Endothelial cell of hepatic sinusoid (primary cell): Measurements from ENCODE around the gene CRACR2A.

Experiments used
- in situ Hi-C: cut with HindIII; loops from 2 replicates; pipeline ENCODE4 v1.10.0; 2017; ENCODE audit warnings: low sequenced_read_pairs

Gene CRACR2A

GRCh38 chr12:3753544-3754284, 805 bp upstream of the CRACR2A start:
- in situ Hi-C loops: no loop called here

- in situ Hi-C loops: no loop called here
Observed at GRCh38 chr12:3752096-3752709, 706 bp downstream of the CRACR2A start.

- in situ Hi-C loops: no loop called here
Observed at GRCh38 chr12:3751151-3752095, 1.5 kb downstream of the CRACR2A start.

DNA sequence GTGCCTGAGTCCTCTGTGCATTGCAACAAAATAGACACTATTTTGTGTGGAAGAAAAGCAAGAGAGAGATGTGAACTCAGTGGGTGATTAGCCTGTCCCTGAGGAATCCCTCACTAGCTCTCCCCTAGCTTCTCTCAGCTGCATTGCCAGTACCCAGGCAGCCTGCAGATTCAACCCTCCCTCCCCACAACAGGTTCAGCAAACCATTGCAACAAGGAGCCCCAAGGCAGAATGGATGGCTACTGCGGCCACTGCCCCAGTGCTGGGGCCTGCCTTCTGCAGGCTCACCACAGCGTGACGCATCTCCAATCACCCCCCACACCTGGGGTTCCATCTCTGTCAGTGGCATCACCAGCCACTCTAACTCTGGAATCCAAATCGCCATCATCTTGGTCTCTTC, 2.3 kb downstream of the CRACR2A start:
- in situ Hi-C loops: no loop called here

DNA sequence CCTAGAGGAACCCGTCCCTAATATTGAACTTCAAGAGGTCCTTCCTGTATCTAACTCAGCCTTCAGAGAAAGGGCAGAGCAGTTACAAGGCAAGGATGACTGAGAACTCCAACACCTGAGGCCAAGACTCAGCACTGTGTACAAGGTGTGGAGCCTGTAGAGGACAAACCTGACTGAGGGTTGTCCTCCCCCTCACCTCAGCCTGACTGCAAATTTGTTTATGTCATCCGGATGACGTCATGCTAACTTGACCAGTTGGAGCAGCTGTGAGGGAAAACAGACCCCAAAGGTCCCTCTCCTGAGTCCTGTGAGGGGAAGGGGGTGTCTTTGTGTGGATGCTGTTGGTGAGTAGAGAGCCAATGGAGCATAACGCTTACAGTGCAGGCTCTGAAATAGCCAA, 4.3 kb downstream of the CRACR2A start:
- in situ Hi-C loops: no loop called here

DNA sequence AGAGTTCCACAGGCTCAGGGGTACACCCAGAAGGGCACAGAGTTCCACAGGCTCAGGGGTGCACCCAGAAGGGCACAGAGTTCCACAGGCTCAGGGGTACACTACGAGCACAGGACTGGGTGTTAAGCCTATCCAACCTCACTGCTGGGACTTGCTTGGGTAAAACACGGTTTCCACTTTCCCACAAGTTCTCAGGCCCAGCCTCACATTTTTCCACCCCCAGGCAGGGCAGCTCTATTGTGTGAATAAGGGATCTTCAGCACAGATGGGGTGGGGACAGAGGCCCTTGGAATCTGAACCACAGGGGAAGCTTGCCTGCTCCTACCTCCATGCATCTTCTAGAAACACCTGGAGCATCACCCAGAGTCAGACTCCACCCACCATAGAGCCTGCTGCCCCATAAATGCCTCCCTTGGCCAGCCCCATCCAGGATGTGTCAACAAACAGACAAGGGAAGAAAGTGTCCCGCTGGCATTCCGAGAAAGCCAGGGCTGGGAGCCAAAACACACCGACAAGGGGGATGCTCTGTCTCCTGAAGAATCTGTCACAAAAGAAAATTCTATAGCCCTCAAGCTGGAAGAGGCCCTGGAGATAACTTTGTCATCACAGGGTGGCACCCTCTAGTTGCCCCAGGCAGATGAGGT, 4.8 kb downstream of the CRACR2A start:
- in situ Hi-C loops: no loop called here

DNA sequence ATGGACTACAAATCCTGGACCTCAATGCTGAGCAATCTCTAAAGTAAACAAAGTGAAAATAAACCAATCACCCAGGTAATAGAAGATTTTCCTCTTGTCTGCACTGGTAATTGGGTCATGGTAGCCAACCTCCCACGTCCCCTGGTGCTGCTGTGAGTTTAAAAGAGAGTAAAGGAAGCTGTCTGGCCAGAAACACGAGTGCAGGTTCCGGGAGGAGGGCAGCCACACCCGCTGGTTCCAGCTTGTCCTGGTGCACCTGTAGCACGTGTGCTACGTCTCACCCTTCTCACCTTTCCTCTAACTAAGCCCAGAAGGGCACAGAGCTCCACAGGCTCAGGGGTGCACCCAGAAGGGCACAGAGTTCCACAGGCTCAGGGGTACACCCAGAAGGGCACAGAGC, 5.4 kb downstream of the CRACR2A start:
- in situ Hi-C loops: no loop called here

GRCh38 chr12:3746758-3747157, 6.2 kb downstream of the CRACR2A start:
- in situ Hi-C loops: no loop called here

DNA sequence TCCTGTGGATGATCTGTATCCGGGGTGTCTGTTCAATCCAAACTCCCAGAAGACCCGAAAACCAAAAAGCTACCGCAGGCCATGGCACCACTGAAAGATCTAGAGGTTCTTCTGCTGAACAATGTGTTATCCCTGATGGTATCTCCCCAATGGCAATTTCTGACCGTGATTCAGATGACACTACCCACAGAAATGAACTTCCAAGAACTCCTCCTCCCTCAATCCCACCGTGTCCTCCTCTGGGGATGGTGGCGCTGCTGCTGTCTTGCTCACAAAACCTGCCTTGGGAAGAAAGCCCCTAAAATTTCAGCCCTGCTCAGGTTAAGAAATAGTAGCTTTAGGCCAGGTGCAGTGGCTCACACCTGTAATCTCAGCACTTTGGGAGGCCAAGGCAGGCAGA, 7.8 kb downstream of the CRACR2A start:
- in situ Hi-C loops: no loop called here

DNA sequence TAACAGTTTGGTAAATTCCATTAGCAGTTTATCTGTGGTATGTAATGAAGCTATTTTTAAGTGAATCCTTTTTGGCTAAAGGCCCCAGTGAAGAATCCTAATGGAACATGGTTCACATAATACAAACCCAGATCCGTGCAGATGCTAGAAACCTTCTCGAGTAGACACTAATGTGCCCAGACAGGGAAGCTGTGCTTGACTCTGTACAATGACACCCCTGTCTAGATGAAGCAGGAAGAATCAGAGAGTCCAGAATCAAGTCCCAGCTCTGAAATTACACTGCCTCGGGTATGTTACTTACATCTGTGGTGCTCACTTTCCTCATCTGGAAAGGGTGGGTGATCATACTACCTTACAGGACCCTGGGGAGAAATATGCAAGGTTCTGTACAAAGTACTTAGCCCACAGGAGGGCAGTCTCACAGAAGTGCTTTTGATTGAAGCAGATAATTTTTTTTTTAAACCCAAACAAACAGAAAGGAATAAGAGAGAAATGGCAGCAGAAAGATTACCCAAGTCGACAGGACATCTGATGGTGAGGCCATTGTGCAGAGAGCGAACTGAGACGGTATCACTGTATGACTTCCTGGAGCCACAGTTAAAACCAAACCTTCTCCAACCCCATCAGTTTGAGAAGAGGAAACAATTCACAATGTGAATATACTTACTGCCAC, 8.5 kb downstream of the CRACR2A start:
- in situ Hi-C loops: no loop called here

DNA sequence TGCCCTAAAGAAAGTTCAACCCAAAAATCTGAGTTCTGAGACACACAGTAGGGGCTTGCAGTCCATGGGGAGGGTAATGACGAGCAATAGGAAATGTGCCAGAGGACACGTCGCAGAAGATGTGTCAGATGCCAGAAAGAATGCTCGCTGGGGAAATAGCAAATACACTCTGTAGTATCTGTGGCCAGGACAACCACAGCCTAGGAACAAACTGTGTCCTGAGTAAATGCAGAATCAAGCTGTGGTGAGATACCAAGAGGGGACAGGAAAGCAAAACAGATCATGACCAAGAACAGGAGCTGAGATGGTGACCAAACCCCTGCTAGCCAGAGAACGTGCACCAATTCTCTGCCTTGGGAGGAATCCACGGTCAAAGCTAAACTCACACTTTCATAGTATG, 9.1 kb downstream of the CRACR2A start:
- in situ Hi-C loops: no loop called here

DNA sequence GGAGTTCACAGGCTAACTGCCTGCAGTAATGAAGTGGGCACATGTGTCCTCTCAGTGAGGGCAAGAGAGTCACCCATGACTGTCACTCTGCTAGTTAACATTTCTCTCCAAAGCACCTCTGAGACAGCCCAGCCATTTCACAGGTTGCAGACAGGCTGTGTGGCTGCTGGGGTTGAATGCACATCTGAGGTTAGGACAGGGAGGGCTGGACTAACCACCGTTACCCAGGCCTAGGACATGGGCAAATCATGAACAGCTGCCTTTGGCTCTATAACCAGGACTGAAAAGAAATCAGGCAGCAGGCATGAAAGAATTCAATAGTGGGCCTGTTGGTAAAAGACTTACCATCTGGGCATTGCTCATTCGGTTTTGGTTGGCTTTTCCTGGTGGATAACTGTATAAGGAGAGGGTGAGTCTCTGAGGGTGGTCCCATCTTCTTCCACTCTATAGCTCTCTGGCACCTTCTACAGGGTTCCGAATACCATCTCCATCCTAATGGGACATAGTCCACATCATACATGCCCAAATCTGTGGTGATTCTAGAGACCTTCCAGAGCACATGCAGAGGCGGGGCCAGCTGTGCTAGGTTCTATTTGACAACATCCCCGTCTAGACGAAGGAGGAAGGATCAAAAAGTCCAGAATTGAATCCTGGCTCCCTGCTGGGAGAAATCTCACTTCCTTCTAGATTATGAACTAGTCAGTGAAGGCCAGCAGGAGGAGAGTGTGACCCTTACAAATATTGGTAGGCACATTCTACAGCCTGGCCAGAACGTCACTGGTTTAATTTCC, 10.8 kb downstream of the CRACR2A start:
- in situ Hi-C loops: no loop called here

- in situ Hi-C loops: no loop called here
Observed at GRCh38 chr12:3740480-3741231, 12.3 kb downstream of the CRACR2A start.

- in situ Hi-C loops: no loop called here
Observed at GRCh38 chr12:3735432-3735831, 17.5 kb downstream of the CRACR2A start.

- in situ Hi-C loops: no loop called here
Observed at GRCh38 chr12:3732901-3733300, 20.0 kb downstream of the CRACR2A start.

GRCh38 chr12:3730111-3730510, 22.8 kb downstream of the CRACR2A start:
- in situ Hi-C loops: no loop called here

GRCh38 chr12:3728686-3729085, 24.2 kb downstream of the CRACR2A start:
- in situ Hi-C loops: no loop called here

- in situ Hi-C loops: no loop called here
Observed at GRCh38 chr12:3727877-3728632, 24.9 kb downstream of the CRACR2A start.
